Skeletal muscle satellite cell (primary cell): ENCODE data around the gene ARID4B.

ENCODE experiments used
- H3K27me3 ChIP-seq: 2 replicates; pipeline ENCODE4 v1.7.0; 2013; ENCODE audit warnings: low read length; ENCODE audit not compliant: control insufficient read depth, insufficient read depth
- H3K36me3 ChIP-seq: 2 replicates; pipeline ENCODE4 v1.7.0; 2013; ENCODE audit warnings: mild to moderate bottlenecking, control low read depth, low read length; ENCODE audit not compliant: insufficient read depth
- H3K4me1 ChIP-seq: 2 replicates; pipeline ENCODE4 v1.7.0; 2013; ENCODE audit warnings: low read length; ENCODE audit not compliant: control insufficient read depth, insufficient read depth
- H3K4me2 ChIP-seq: 2 replicates; pipeline ENCODE4 v1.7.0; 2013; ENCODE audit warnings: mild to moderate bottlenecking, low read length
- H3K4me3 ChIP-seq: 2 replicates; pipeline ENCODE4 v1.7.0; 2013; ENCODE audit warnings: low read length
- H3K9ac ChIP-seq: 2 replicates; pipeline ENCODE4 v1.7.0; 2013; ENCODE audit warnings: mild to moderate bottlenecking, low read depth, low read length, moderate library complexity
- H3K9me3 ChIP-seq: replicated peaks from 2 replicates; pipeline ENCODE4 v1.7.0; 2013; ENCODE audit warnings: mild to moderate bottlenecking, control low read depth, low read length

ARID4B gene

DNA sequence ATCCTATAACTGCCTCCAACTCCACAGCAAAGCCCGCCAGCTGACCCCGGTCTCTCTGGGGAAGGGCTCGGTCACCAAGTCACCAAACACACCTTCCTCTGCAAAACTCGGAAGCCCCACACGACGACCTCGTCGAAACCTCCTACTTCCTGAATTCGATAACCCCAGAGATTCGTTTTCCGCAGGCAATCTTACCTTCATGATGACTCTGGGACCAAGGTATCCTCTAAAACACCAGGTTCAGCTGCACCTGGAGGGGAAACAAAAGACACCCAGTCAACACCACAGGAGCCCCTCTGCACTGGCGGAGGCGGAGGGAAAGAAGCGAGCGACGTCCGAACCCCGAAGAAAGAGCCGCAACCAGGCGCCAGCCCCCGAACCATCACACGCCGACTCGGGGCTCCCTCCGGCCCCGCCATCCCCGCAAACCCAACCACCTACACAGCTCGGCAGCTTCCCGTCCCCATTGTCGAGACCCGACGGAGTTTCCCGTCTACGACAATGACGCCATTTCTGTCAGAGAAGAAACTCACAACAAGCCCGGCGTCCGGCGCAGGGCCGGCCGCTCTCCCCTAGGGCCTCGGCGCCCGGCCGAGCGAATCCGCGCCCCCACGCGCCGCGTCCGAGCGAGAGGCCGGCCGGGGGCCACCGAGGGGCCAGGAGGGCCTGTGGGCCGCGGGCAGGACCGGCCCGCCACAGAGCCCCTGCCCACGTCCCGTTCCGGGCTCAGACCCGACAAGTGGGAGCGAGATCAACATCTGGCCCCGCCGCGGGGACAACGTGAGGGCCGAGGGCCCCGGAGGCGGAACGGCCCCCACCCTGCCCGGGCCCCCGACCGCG lies 1.0 kb downstream of the ARID4B start:
- H3K4me2 ChIP-seq, result peak overlapping the region; percentile 97
- H3K36me3 ChIP-seq, result no peaks in the 10 kb centered on the region
- H3K9me3 ChIP-seq, result no peaks in the 10 kb centered on the region
- H3K27me3 ChIP-seq, result no peaks in the 10 kb centered on the region
- H3K9ac ChIP-seq, result peak overlapping the region; percentile 93
- peaks cover 34% of the 10 kb centered on the region for H3K4me1 ChIP-seq
- H3K4me3 ChIP-seq, result peak overlapping the region; percentile 90

DNA sequence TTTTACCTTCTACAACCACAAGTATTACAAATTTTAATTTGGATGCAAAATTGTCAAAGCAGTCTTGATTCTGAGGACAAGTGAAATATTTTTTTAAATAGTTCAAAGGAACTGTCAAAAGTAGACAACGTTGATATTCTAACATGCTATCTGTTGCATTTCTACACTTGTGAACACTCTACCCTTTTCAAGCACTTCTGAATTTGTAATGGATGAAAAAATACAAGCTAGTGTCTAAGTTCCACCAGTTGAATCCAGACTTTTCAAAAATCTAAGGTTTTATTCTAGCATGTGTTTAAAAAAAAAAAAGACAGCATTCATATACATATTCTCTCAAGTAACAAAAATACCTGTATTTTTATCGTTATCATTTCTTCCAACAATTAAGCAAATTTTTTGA lies 2.1 kb downstream of the ARID4B start:
- peak overlapping the region; percentile 93 for H3K9ac ChIP-seq
- H3K36me3 ChIP-seq, result peaks cover 6% of the 10 kb centered on the region
- peaks cover 28% of the 10 kb centered on the region for H3K4me1 ChIP-seq
- peak overlapping the region; percentile 97 for H3K4me2 ChIP-seq
- H3K4me3 ChIP-seq, result peak overlapping the region; percentile 90
- no peaks in the 10 kb centered on the region for H3K9me3 ChIP-seq
- H3K27me3 ChIP-seq, result no peaks in the 10 kb centered on the region

DNA sequence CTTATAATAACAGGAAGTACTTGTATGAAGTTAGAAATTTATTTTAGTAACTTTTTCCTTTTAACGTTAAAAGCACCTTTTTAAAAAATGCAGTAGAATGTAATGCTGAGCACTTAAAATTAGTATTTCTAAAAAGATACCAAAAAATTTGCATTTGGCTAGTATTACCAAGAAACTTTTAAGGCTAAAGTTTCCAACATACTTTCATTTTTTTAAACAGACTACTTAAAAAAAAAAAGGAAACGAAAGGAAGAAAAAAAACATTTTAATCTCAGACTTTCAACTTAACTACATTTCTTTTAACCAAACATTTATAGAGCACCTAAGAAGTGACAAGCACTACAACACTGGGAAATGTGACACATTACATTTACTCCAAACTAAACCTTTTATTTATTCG lies 2.8 kb downstream of the ARID4B start:
- H3K9me3 ChIP-seq, result no peaks in the 10 kb centered on the region
- peaks cover 12% of the 10 kb centered on the region for H3K36me3 ChIP-seq
- H3K27me3 ChIP-seq, result no peaks in the 10 kb centered on the region
- H3K9ac ChIP-seq, result peak overlapping the region; percentile 93
- H3K4me1 ChIP-seq, result peaks cover 21% of the 10 kb centered on the region
- H3K4me3 ChIP-seq, result peak overlapping the region; percentile 34
- peak overlapping the region; percentile 97 for H3K4me2 ChIP-seq

DNA sequence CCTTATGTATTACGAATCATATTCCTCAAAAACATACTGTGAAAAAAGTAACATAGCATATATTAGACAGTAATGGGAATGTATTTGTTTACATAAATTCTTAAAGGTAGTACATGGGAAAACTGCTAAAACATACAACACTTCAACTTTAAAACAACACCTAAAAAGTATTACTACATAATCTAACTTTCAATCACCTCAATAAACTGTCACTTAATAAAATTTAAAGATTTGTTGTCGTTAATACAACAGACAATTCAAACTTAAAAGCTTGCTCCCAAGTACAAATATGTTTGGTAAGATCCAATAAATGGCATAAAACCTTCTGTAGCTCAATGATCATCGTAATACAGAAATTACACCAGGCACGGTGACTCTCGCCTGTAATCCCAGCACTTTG lies 3.7 kb downstream of the ARID4B start:
- H3K36me3 ChIP-seq, result peaks cover 13% of the 10 kb centered on the region
- peak overlapping the region; percentile 97 for H3K4me2 ChIP-seq
- H3K4me1 ChIP-seq, result peaks cover 21% of the 10 kb centered on the region
- H3K27me3 ChIP-seq, result no peaks in the 10 kb centered on the region
- no peak overlapping the region for H3K9ac ChIP-seq
- no peak overlapping the region for H3K4me3 ChIP-seq
- H3K9me3 ChIP-seq, result no peaks in the 10 kb centered on the region

- Histone ChIP-seq H3K27me3 (no peaks in the 10 kb centered on the region), H3K9ac (no peak overlapping the region), H3K9me3 (no peaks in the 10 kb centered on the region), H3K4me1 (peaks cover 17% of the 10 kb centered on the region), H3K4me3 (no peak overlapping the region), H3K4me2 (no peak overlapping the region), H3K36me3 (peaks cover 20% of the 10 kb centered on the region)
Observed at GRCh38 chr1:235320521-235321179, 7.3 kb downstream of the ARID4B start.

- no peak overlapping the region for H3K9ac ChIP-seq
- no peak overlapping the region for H3K4me2 ChIP-seq
- no peaks in the 10 kb centered on the region for H3K9me3 ChIP-seq
- no peak overlapping the region for H3K4me3 ChIP-seq
- peaks cover 20% of the 10 kb centered on the region for H3K36me3 ChIP-seq
- H3K4me1 ChIP-seq, result peaks cover 5% of the 10 kb centered on the region
- no peaks in the 10 kb centered on the region for H3K27me3 ChIP-seq
Observed at GRCh38 chr1:235319255-235319654, 8.7 kb downstream of the ARID4B start.

GRCh38 chr1:235317168-235317567 lies 10.8 kb downstream of the ARID4B start:
- Histone ChIP-seq H3K4me2 (no peak overlapping the region), H3K4me3 (no peak overlapping the region), H3K9ac (no peak overlapping the region), H3K9me3 (no peaks in the 10 kb centered on the region), H3K4me1 (peaks cover 10% of the 10 kb centered on the region), H3K27me3 (no peaks in the 10 kb centered on the region), H3K36me3 (peaks cover 20% of the 10 kb centered on the region)

- no peak overlapping the region for H3K9ac ChIP-seq
- peaks cover 13% of the 10 kb centered on the region for H3K36me3 ChIP-seq
- no peak overlapping the region for H3K4me2 ChIP-seq
- H3K27me3 ChIP-seq, result no peaks in the 10 kb centered on the region
- H3K4me1 ChIP-seq, result peaks cover 10% of the 10 kb centered on the region
- no peaks in the 10 kb centered on the region for H3K9me3 ChIP-seq
- no peak overlapping the region for H3K4me3 ChIP-seq
Observed at GRCh38 chr1:235315735-235316134, 12.2 kb downstream of the ARID4B start.

DNA sequence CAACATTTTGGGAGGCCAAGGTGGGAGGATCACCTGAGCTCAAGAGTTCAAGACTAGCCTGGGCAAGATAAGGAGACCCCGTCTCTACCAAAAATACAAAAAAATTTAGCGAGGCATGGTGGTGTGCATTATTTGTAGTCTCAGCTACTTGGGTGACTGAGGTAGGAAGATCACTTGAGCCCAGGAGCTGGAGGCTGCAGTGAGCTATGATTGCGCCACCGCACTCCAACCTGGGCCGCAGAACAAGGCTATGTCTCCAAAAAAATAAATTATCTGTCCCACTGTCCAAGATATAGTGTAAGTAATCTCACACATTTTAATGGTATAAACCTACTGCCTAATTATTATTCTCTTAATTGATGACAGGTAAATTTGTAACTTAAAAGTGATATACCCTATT lies 12.8 kb downstream of the ARID4B start:
- peaks cover 8% of the 10 kb centered on the region for H3K36me3 ChIP-seq
- no peaks in the 10 kb centered on the region for H3K27me3 ChIP-seq
- no peak overlapping the region for H3K4me3 ChIP-seq
- no peak overlapping the region for H3K9ac ChIP-seq
- H3K4me2 ChIP-seq, result no peak overlapping the region
- H3K9me3 ChIP-seq, result no peaks in the 10 kb centered on the region
- H3K4me1 ChIP-seq, result peaks cover 10% of the 10 kb centered on the region

GRCh38 chr1:235313931-235314678 lies 13.9 kb downstream of the ARID4B start:
- Histone ChIP-seq H3K27me3 (no peaks in the 10 kb centered on the region), H3K4me1 (peaks cover 10% of the 10 kb centered on the region), H3K36me3 (peaks cover 5% of the 10 kb centered on the region), H3K4me3 (no peak overlapping the region), H3K9me3 (no peaks in the 10 kb centered on the region), H3K9ac (no peak overlapping the region), H3K4me2 (peak overlapping the region; percentile 16)

- no peaks in the 10 kb centered on the region for H3K27me3 ChIP-seq
- no peak overlapping the region for H3K9ac ChIP-seq
- no peaks in the 10 kb centered on the region for H3K9me3 ChIP-seq
- H3K36me3 ChIP-seq, result no peaks in the 10 kb centered on the region
- no peak overlapping the region for H3K4me3 ChIP-seq
- H3K4me2 ChIP-seq, result no peak overlapping the region
- H3K4me1 ChIP-seq, result peaks cover 10% of the 10 kb centered on the region
Observed at GRCh38 chr1:235313262-235313661, 14.7 kb downstream of the ARID4B start.
